Endothelial cell of umbilical vein (primary cell): ENCODE results near the gene SLC9A2. TPM values are rescaled to one million over a fixed set of nuclear protein-coding genes. Genes with fewer than 3 reads are reported as not detected.

Experiments used
- BruUV-seq: library from RNA; stranded (reverse); fragments of 400-500 nt; replicated peaks from 2 replicates; lab custom pipeline; 2021; lab: Mats Ljungman, UMichigan
- CTCF ChIA-PET: fragments of 300-600, 350-600 bp; sonication (Branson Sonifier 250); formaldehyde crosslinking; loops from one replicate; lab custom pipeline; 2021; ENCODE audit warnings: antibody characterized with exemption, inconsistent platforms; lab: Charles Lee
- POLR2A ChIA-PET: fragments of 300-600, 350-600 bp; sonication (Branson Sonifier 250); formaldehyde crosslinking; loops from one replicate; lab custom pipeline; 2021; ENCODE audit warnings: antibody characterized with exemption, inconsistent platforms; lab: Charles Lee
- DNase-seq: peaks from one replicate; pipeline ENCODE4 v3.0.0-alpha.2; 2011; ENCODE audit warnings: low read depth, low spot score
- FAIRE-seq: peaks from 2 replicates; lab custom pipeline; 2011; peaks lifted over from hg19 to GRCh38; lab: Jason Lieb, UNC
- H2AFZ ChIP-seq: 2 replicates; pipeline ENCODE4 v1.6.0; 2012; ENCODE audit warnings: low read depth, low read length, control low read depth, inconsistent platforms
- H3K27ac ChIP-seq: 2 replicates; pipeline ENCODE4 v1.5.1; 2011; ENCODE audit warnings: low read depth, mild to moderate bottlenecking, control low read depth, low read length, moderate library complexity; ENCODE audit not compliant: insufficient read depth
- H3K27me3 ChIP-seq, 2 experiments: 2 replicates each; pipeline versions ENCODE4 v1.6.0 to v1.6.1; 2011; ENCODE audit warnings: low read length in 2 of 2, mixed read lengths in 1 of 2; ENCODE audit not compliant: control insufficient read depth in 2 of 2, insufficient read depth in 2 of 2
- H3K36me3 ChIP-seq, 2 experiments: 2 replicates in 1 of 2; 3 replicates in 1 of 2; pipeline ENCODE4 v1.5.1; 2011; ENCODE audit warnings: low read length in 2 of 2, mild to moderate bottlenecking in 1 of 2, moderate library complexity in 1 of 2; ENCODE audit not compliant: control insufficient read depth in 2 of 2, insufficient read depth in 2 of 2; ENCODE audit errors: extremely low read depth in 1 of 2
- H3K4me1 ChIP-seq: 3 replicates; pipeline ENCODE4 v1.5.1; 2011; ENCODE audit warnings: mild to moderate bottlenecking, low read length; ENCODE audit not compliant: control insufficient read depth, insufficient read depth; ENCODE audit errors: extremely low read depth
- H3K4me2 ChIP-seq: 2 replicates; pipeline ENCODE4 v1.6.1; 2011; ENCODE audit warnings: low read length, control low read depth, mixed read lengths; ENCODE audit not compliant: insufficient read depth
- H3K4me3 ChIP-seq, 3 experiments: fragments of 200-600 bp in 1 of 3; sonication (generic), shearing (Covaris generic) in 1 of 3; replicated peaks in 1 of 3; 2 replicates each; pipeline ENCODE4 v1.5.1; 2011 to 2016; ENCODE audit warnings: control low read depth in 3 of 3, low read length in 3 of 3, mild to moderate bottlenecking in 2 of 3, inconsistent platforms in 1 of 3, low read depth in 1 of 3, moderate library complexity in 1 of 3; ENCODE audit not compliant: insufficient read depth in 1 of 3
- H3K79me2 ChIP-seq: 2 replicates; pipeline ENCODE4 v1.6.0; 2012; ENCODE audit warnings: low read length, inconsistent platforms; ENCODE audit not compliant: control insufficient read depth, insufficient read depth
- H3K9ac ChIP-seq: replicated peaks from 2 replicates; pipeline ENCODE3; 2011; ENCODE audit warnings: low read length, control low read depth; ENCODE audit not compliant: insufficient read depth; ENCODE audit errors: extremely low read depth
- H3K9me1 ChIP-seq: replicated peaks from 3 replicates; pipeline ENCODE4 v1.6.0; 2011; ENCODE audit warnings: mild to moderate bottlenecking, low read length; ENCODE audit not compliant: control insufficient read depth, insufficient read depth; ENCODE audit errors: extremely low read depth
- H3K9me3 ChIP-seq: replicated peaks from 2 replicates; pipeline ENCODE4 v1.5.1; 2012; ENCODE audit warnings: low read length, inconsistent platforms; ENCODE audit not compliant: control insufficient read depth, insufficient read depth
- H4K20me1 ChIP-seq: replicated peaks from 2 replicates; pipeline ENCODE3; 2011; ENCODE audit warnings: mild to moderate bottlenecking, low read length; ENCODE audit not compliant: control insufficient read depth, insufficient read depth; ENCODE audit errors: extremely low read depth
- EZH2 ChIP-seq: IDR thresholded peaks from 2 replicates; pipeline ENCODE4 v1.6.1; 2012; ENCODE audit warnings: borderline replicate concordance, low read depth, mild to moderate bottlenecking, moderate library complexity, low read length, inconsistent platforms; ENCODE audit not compliant: severe bottlenecking
- FOS ChIP-seq: IDR thresholded peaks from 2 replicates; pipeline ENCODE4 v1.6.1; 2011; ENCODE audit warnings: mild to moderate bottlenecking, low read length, moderate library complexity, borderline replicate concordance; ENCODE audit not compliant: insufficient read depth
- GATA2 ChIP-seq: IDR thresholded peaks from 2 replicates; pipeline ENCODE4 v1.7.0; 2011; ENCODE audit warnings: low read depth, mild to moderate bottlenecking, moderate library complexity, mixed read lengths, low read length; ENCODE audit not compliant: insufficient read length, insufficient read depth
- JUN ChIP-seq: IDR thresholded peaks from 2 replicates; pipeline ENCODE4 v1.6.1; 2011; ENCODE audit warnings: borderline replicate concordance, low read depth; ENCODE audit not compliant: insufficient read length, insufficient read depth
- MYC ChIP-seq: IDR thresholded peaks from one replicate; pipeline ENCODE4 v1.6.1; 2011; ENCODE audit warnings: mild to moderate bottlenecking, low read depth, low read length
- POLR2A ChIP-seq: IDR thresholded peaks from 2 replicates; pipeline ENCODE4 v1.6.1; 2012; ENCODE audit warnings: low read depth, mild to moderate bottlenecking, control low read depth, low read length
- POLR2AphosphoS5 ChIP-seq: IDR thresholded peaks from 2 replicates; pipeline ENCODE4 v1.6.1; 2012; ENCODE audit warnings: low read depth, mild to moderate bottlenecking, control low read depth, low read length, moderate library complexity; ENCODE audit not compliant: insufficient read depth
- dilution Hi-C: fragments of 300-500 bp; cut with MboI; formaldehyde crosslinking; loops from one replicate; pipeline ENCODE4 v1.15.0; 2019; ENCODE audit warnings: low sequenced_read_pairs; ENCODE audit not compliant: extremely low pct_ligation_motif_present
- intact Hi-C: fragments of 100-400 bp; cut with micrococcal nuclease; formaldehyde crosslinking; loops from one replicate; pipeline ENCODE4 v1.10.0; 2022
- polyA plus RNA-seq, 4 experiments: library from polyadenylated mRNA; depleted of rRNA in 3 of 4; stranded (reverse) in 3 of 4; unstranded in 1 of 4; fragments of >200 nt; gene quantifications; 2 replicates each; pipeline versions ENCODE4 v1.2.1 to v1.2.3, GENCODE V29; 2011 to 2012; ENCODE audit warnings: missing spikeins in 1 of 4
- total RNA-seq: library from RNA; stranded (reverse); gene quantifications from 2 replicates; pipeline ENCODE4 v1.2.3, GENCODE V29; 2021
- TF ChIP-seq, protein P1 (sequence below): IDR thresholded peaks from 2 replicates; pipeline ENCODE4 v1.6.1; 2011; ENCODE audit not compliant: insufficient read depth, insufficient read length
- TF ChIP-seq, protein P2 (sequence below), 2 donors: IDR thresholded peaks; 1 replicate in 1 of 2; 2 replicates in 1 of 2; pipeline ENCODE4 v1.5.1; 2011; ENCODE audit warnings: low read length in 2 of 2, mild to moderate bottlenecking in 2 of 2, moderate library complexity in 2 of 2, control low read depth in 1 of 2, inconsistent platforms in 1 of 2, low read depth in 1 of 2; ENCODE audit not compliant: insufficient read depth in 1 of 2; ENCODE audit errors: extremely low read depth in 1 of 2

The SLC9A2 gene
- total and polyA plus RNA-seq, 2 donors (not counting 3 experiments of a cell fraction or from before 2014, with no cell fraction given), result 0.03 TPM; not detected in 1

DNA sequence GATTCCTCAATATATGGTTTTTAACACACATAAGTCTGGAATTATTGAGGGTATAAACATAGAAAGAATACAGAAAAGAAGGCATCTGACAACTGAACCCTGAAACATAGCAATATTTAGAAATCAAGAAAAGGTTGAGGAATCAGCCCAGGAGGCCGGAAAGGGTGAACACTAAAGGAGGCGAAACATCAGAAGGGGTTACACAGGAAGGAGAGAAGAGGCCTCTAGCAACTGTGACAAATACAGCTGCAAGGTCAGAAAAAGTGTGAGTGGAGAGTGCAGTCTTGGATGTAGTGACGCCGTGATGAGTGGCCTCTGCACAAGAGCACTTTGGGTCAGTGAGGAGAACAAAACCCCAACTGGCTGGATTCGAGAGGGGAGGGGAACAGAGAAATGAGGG lies 70.7 kb downstream of the SLC9A2 start:
- FAIRE-seq, result no peak
- CTCF ChIA-PET, result no interaction called here
- Histone ChIP-seq H3K4me3 (no peak overlapping the region), H3K9ac (no peak overlapping the region), H4K20me1 (no peaks in the 10 kb centered on the region), H3K4me1 (no peaks in the 10 kb centered on the region), H3K9me3 (no peaks in the 10 kb centered on the region), H3K9me1 (no peaks in the 10 kb centered on the region), H3K36me3 (no peaks in the 10 kb centered on the region), H3K27me3 (peaks cover 5 to 9% of the 10 kb centered on the region in 2 experiments), H3K27ac (no peak overlapping the region), H3K79me2 (no peaks in the 10 kb centered on the region), H3K4me2 (no peak overlapping the region), H2AFZ (no peak overlapping the region)
- TF ChIP-seq, protein P1, sequence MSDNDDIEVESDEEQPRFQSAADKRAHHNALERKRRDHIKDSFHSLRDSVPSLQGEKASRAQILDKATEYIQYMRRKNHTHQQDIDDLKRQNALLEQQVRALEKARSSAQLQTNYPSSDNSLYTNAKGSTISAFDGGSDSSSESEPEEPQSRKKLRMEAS, result no peak
- TF ChIP-seq EZH2 (no peak), GATA2 (no peak), POLR2AphosphoS5 (no peak), POLR2A (no peak), MYC (no peak), JUN (no peak), FOS (no peak)
- TF ChIP-seq, protein P2, sequence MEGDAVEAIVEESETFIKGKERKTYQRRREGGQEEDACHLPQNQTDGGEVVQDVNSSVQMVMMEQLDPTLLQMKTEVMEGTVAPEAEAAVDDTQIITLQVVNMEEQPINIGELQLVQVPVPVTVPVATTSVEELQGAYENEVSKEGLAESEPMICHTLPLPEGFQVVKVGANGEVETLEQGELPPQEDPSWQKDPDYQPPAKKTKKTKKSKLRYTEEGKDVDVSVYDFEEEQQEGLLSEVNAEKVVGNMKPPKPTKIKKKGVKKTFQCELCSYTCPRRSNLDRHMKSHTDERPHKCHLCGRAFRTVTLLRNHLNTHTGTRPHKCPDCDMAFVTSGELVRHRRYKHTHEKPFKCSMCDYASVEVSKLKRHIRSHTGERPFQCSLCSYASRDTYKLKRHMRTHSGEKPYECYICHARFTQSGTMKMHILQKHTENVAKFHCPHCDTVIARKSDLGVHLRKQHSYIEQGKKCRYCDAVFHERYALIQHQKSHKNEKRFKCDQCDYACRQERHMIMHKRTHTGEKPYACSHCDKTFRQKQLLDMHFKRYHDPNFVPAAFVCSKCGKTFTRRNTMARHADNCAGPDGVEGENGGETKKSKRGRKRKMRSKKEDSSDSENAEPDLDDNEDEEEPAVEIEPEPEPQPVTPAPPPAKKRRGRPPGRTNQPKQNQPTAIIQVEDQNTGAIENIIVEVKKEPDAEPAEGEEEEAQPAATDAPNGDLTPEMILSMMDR (IDR thresholded peaks at IDR 0.05; ENCODE audit: extremely low read depth in 1 of 2, insufficient read depth in 1 of 2, low read depth in 1 of 2, low read length in 2 of 2), result no peak
- intact Hi-C loops, result no loop called here
- no peak for DNase-seq
- dilution Hi-C loops, result no loop called here
- POLR2A ChIA-PET, result no interaction called here
- BruUV-seq, result no TSS peak
